Lower leg skin (tissue), 3 donors: Measurements from ENCODE around the gene NGB.

Source experiments
- CTCF ChIP-seq, 3 donors: fragments of 450-650 bp; IDR thresholded peaks; one replicate each; pipeline ENCODE4 v1.5.1; 2016; ENCODE audit warnings: antibody characterized with exemption in 3 of 3, mild to moderate bottlenecking in 3 of 3, moderate library complexity in 2 of 3
- POLR2A ChIP-seq, 2 donors: fragments of 450-650 bp; IDR thresholded peaks; one replicate each; pipeline ENCODE4 v1.6.1; 2016 to 2017; ENCODE audit warnings: antibody characterized with exemption in 2 of 2, mild to moderate bottlenecking in 1 of 2, moderate library complexity in 1 of 2

GRCh38 chr14:77253333-77254190 lies 17.4 kb downstream of the NGB start:
- TF ChIP-seq CTCF (IDR thresholded peaks at IDR 0.05) (no peak), POLR2A (IDR thresholded peaks at IDR 0.05) (no peak)
